ENCODE data around the gene ZBTB38.

Gene ZBTB38

DNA sequence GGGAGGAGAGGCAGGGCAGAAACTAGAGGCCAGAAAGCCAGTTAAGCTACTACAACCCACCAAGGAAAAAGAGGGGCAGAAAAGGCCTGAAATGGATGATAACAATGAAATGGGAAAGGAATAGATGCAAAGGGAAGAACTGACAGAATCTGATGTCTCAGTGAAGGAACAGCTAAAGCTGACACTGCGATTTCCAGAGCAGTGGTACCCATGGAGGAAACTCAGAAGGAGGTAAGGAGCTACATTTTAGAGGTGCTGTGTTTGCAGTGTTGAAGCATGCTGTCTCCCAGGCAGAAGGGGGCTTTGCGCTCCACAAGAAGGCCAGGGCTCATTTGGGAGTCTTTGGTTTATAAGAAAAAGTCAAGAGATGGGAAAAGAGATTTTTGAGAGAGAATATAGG, 38.0 kb downstream of the ZBTB38 start:
- no peak for DNase-seq (ENCODE audit: low read depth)

DNA sequence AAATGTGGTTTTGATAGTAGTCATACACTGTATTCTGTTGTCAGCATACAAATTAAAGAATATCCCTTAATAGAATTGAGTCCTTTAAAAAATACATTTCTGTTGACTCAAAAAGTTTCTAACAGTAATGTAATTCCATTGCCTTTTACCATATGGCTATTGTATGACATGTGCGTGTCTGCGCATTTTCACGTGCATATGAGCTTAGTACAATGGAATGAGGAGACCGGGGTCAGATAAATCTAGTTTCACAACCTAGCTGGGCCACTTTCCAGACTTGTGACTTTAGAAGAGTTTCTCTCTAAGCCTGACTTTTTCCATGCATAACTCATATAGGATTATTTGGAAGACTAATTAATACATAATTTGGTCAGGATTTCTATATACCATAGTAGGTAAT, 38.7 kb downstream of the ZBTB38 start:
- DNase-seq (ENCODE audit: low read depth): no peak

DNA sequence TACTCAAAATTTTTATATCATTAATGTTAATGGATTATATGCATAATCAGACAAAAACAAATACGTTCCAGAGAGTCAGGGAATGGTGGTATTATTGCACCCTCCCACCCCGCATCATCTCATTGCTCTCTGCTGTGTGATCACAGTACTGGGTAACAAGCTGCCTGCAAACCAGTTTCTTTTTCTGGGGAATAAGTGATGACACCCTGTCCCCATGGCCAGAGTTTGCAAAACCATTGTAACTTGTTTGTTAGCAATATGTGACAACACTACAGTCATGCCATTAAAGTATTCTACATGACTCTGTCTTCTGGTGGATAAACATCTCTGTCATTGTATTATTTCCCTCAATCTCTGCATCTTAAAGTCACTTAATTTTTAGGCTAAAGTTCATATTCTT, 39.5 kb downstream of the ZBTB38 start:
- no peak for DNase-seq (ENCODE audit: low read depth)

DNA sequence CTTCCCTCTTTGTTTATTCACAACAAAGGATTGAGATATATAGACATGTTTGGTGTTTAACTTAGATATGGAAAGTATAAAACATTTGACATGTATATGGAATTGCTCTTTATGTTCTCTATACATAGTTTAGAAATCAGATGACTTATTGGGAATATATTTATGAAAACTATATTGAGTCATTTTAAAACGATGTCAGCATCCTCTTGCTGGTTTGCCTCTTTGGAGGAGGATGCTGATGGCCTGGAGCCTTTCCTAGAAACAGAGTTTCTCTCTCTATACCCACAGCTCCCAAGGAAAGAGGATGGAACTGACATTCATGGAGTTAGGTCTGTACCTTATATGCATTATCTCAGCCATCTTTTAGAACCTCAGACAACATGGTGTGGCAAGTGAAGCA, 40.3 kb downstream of the ZBTB38 start:
- DNase-seq (ENCODE audit: low read depth): no peak

DNA sequence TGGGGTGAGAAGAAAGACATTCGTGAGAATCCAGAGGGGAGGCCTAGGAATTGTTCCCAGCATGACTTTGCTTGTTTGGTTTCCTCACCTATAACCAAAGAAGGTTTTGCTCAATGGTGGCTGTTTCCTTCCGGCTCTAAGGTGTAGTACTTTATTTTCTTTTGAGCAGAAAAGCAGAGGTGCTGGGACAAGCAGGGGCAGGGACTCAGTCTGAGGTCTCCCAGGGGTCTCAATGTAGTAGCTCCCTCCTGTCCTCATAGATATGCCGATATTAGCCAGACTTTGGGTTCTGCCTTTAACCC, 41.6 kb downstream of the ZBTB38 start:
- no peak for DNase-seq (ENCODE audit: low read depth)

DNA sequence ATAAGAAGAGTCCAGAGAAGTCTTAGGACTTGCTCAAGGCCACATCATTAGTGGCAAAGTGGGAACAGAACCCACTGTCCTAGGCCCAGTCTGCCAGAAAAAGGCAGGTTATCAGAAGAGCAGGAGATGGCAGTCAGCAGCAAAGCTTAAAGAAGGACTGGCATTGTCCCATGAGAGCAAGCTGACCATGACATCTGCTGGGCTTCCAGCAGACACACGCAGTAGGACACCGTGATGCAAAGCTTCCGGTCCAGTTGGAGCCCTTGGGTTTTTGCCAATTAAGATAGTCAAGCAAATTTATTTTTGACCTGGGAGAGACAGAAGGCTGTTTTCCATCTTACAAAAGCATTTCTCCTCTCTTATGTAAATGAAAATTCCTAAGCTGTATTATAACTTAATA, 42.1 kb downstream of the ZBTB38 start:
- no peak for DNase-seq (ENCODE audit: low read depth)

DNA sequence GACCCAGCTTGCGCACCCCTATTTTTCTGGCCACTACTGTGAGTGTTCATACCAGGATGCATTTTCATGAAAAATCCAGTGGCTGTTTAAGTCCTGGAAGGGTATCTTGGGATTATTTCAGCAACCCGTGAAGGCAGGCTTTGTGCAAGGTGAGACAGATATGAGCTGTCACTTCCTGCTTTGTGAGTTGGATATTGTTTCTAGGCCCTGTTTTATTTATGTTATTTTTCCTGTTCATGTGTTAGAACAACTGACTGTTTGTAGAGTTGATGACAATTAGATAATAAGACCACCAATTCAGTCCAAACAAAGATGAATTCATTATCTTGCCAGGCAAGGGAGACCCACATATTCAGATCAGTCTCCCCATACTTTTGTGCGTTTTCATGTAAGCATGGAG, 42.5 kb downstream of the ZBTB38 start:
- DNase-seq (ENCODE audit: low read depth): no peak

DNA sequence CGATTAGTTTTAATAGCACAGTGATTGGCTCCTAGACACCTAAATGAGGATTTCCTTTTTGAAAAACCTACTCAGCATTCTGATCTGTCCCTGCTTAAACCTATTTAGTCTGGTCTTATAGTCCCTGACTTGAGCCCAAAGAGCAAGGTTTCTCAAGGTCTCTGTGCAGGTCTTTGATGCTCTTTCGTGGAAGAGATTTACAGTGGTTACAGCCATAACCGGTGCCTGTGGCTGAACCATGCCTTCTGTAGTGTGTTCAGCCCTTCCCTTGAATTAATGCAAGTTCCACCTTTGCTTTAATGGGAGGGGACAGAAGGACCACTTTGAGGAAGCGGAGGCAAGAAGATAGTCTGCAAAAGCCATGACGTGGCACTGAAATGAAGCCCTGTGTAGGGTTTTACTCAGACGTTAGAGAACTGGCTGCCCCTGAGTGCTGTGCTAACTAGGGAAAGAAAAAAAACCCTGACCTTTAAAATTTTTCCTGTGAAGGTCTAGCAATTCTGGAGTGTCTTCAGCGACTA, 43.0 kb downstream of the ZBTB38 start:
- no peak for DNase-seq (ENCODE audit: low read depth)

DNA sequence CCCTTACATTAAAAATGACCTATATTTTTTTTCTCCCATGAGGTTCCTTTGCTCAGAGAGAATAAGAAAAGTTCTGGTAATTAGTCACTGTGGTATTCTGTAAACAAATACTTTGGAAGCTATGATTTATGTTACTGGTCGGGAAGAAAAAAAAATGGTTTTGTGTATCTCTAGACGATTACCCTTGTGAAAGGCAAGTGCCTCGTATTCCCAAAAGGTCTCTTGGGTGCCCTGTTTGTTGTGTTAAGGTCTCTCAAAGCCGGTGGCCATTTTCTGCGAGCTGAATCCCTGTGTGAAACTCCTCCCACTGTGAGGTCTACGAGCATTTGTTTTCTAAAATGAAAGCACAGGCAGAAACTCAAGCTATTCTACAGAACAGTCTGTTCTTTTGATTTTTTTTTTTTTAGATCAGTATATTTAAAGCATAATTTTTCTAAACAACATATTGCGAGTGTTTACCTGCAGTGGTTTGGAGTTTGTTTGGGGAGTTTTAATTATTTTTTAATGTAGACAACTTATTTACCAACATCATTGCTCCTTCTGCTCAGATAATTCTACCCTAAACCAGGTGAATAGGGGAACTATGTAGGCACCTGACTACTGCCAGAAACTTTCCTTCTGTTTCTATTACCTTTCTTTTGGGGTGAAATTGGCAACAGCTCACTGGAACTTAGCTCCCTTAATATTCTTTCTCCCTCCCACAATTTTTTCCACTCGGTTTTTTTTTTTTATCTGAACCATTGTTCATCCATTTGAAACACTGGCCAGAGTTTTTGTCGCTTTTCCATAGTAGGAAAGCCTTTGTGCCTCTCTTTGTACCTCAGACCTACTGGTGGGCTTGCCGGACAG, 44.0 kb downstream of the ZBTB38 start:
- DNase-seq (ENCODE audit: low read depth): no peak

DNA sequence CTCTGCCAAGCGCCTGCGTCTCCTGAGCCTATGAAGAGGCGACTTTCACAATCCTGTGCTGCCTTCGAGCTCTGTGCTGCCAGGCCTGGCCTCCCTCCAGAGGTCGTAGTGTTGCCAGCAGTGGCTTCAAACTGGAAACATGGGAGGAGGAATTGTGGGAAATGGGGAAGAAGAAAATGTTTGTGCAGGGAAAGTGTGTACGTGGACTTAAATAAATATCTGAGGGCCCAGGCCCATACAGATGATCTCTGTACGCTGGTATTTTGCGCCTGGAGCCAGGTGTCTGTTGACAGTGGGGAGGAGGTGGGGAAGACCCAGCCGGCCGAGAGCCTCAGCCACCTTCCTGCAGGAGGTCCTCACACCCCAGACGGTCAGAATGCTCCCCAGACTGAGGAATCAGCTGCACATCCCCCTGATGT, 44.6 kb downstream of the ZBTB38 start:
- no peak for DNase-seq (ENCODE audit: low read depth)

DNA sequence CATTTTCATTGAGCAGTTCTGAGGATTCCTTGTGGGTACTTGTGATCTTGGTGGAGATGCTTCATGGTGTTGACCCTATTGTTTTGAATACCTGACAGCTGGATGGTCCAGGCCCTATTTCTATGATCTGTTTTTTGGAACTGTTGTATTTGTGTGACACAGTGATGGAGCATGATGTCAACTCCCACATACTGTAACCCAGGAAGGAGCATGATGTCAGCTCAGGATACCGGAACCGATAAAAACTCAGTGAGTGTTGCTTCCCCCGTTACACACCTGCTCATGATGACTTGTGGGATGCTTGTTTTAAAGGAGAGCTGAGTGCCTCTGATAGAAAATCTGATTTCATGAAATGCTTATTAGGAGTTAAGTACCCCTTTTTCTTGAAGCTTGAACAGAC, 45.1 kb downstream of the ZBTB38 start:
- DNase-seq (ENCODE audit: low read depth): no peak

DNA sequence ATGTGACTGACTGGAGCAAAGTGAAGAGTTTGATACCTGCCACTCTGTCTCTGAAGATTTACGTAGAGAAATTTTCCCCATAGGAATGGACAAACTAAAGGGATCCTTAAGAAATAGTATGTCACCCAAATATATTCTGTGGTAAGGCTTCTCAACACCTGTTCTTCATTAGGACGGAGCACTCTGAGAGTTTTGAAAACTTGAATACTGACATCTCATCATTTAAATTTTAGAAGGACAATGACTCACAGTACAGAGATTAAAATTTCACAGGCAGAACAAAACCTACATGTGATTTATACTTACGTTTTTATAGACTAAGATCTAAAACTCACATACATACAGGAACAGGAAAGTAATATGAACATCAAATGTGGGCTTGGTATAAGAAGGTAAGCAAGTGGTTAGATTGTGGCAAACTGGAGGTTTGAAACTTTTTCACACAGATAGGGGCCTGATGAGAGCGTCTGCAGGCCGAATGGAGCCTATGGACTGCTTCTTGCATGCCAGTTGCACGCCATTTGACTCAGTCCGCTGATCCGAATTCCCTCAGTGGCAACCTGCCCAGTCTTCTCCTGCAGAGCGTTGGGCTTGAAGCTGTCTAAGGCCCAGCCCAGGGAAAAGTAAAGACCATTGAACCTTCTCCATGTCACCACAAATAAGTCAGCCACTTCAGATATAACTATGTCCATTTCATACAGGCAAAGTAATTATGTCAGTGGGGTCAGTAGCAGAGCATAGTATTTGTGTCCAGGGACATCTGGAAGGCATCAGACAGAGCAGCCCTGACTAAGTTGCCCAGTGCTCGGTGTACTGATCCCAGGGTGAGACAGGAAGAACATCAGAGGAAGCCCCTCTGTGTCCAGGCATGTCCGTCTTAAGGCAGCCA, 45.7 kb downstream of the ZBTB38 start:
- DNase-seq (ENCODE audit: low read depth): no peak

DNA sequence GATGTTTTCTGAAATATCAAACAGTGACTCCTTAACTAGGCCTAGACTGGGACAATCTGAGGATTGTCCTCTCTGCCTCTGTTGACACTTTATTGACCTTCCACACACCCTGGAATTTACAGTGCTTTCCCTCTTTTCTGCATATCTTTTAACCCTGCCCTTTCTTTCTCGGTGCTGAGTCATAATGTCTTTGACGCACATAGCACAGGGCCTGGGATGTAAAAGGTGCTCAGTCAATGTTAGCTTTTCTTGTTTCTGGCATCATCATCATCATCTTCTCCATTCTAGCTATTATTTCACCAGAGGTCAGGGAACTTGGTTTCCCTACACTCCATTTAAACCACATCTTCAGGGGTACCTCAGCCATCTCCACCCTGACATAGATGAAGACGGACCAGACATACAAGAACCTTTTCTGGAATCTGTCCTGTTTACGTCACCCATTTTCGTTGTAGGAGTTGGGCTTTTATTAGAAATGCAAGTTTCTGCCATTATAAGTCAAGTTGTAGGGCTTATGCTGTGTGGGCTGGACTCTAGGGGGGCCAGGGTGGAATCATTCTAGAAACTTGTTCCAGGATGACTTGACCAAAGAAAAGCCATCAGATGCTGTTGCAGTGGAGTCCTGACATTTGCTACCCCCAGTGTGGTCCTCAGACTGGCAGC, 46.6 kb downstream of the ZBTB38 start:
- no peak for DNase-seq (ENCODE audit: low read depth)

DNA sequence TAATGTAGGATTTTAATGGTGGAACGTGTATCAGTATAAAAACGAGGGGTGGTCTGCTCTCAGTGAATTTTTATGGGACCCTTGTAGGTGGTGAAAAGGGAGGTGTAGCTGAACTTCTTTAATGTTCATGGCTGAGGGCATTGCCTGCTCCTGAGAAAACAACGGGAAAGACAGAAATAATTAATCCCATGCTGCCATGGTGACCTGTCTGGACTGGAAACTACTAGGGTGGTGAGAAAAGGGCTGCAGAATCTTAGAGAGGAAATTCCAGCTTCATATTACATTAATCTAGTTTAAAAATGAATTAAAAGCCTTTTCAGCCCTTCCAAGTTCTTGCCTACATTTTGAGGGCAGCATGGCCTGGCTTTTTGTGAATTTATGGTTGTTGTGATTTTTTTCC, 47.6 kb downstream of the ZBTB38 start:
- DNase-seq (ENCODE audit: low read depth): no peak
